ENCODE measurements around the gene SBF1. TPM values are rescaled to one million over a fixed set of nuclear protein-coding genes. Genes with fewer than 3 reads are reported as not detected.
A peak's percentile ranks its signal among the peaks of the same experiment; 100 is the strongest.

Gene SBF1
- polyA plus RNA-seq, 1 donor from 2014 or later: 17.5 TPM

DNA sequence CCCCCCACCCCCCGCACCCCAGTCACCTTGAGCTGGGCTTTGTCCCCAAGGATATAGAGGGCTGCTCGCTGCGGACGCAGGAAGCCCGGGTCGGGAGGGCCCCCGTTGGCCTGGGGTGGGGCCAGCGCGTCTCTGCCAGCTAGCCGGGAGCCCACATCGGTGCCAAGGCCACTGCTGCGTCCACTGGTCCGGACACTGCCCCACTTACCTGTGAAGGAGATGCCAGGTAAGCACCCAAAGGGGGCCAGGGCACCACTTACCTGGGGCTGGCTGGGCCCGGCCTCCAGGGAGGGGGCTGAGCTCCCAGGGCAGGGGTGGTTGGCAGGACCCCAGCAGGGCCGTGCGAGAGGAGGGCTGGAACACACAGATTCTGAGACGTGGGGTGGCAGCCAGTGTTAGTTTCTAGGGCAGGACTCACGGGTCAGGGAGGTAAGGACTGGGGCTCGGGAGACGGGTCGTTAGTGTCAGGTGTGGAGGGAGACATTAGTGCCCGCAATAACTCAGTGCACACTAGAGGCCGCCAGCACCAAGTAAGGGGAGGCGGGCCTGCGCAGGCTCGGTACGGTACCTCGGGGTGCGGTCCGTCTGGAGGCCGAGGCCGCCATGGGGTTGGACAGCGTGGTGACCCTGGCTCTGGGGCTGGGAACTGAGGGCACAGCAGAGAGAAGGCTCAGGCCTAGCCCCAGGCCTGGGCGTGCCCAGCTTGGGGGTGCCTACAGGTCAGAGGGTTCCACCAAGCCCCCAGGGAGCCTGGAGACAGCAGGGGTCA is 18.2 kb downstream of the SBF1 start:
- Mint-ChIP-seq H3K4me3 (no peak overlapping the region), H3K27me3 (no peaks in the 10 kb centered on the region), H3K4me1 (peaks cover 0 to 5% (median 1%) of the 10 kb centered on the region in 3 donors), H3K36me3 (peaks cover 2% of the 10 kb centered on the region), H3K27ac (peak overlapping the region in 2 of 3 donors; percentile 56 to 86), H3K9me3 (no peaks in the 10 kb centered on the region)

GRCh38 chr22:50456026-50456425 is 18.8 kb downstream of the SBF1 start:
- H3K36me3 Mint-ChIP-seq: peaks cover 2% of the 10 kb centered on the region
- H3K4me3 Mint-ChIP-seq: no peak overlapping the region
- H3K27ac Mint-ChIP-seq: no peak overlapping the region
- H3K9me3 Mint-ChIP-seq: no peaks in the 10 kb centered on the region
- no peaks in the 10 kb centered on the region for H3K27me3 Mint-ChIP-seq
- H3K4me1 Mint-ChIP-seq: peaks cover 0 to 5% (median 1%) of the 10 kb centered on the region in 3 donors

DNA sequence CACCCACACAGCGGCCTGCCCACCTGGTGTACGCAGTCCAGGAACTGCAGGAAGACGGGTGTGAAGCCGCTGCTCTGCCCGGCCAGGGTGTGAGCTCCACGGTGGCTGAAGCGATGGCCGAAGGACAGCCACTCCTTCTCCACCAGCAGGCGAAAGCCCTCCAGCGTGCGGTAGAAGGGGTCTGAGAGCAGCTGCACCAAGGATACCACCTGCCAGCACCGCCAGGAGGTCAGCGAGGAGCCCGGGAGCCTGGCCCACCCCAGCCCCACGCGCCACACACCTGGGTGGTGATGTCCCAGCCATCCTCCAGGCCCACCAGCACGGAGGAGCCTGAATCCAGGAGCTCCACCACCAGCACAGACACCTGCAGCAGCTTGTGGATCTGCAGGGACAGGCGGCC is 19.6 kb downstream of the SBF1 start:
- Mint-ChIP-seq H3K4me1 (peaks cover 0 to 6% (median 5%) of the 10 kb centered on the region in 3 donors), H3K27me3 (no peaks in the 10 kb centered on the region), H3K9me3 (no peaks in the 10 kb centered on the region), H3K36me3 (peaks cover 2% of the 10 kb centered on the region), H3K4me3 (no peak overlapping the region), H3K27ac (no peak overlapping the region)

DNA sequence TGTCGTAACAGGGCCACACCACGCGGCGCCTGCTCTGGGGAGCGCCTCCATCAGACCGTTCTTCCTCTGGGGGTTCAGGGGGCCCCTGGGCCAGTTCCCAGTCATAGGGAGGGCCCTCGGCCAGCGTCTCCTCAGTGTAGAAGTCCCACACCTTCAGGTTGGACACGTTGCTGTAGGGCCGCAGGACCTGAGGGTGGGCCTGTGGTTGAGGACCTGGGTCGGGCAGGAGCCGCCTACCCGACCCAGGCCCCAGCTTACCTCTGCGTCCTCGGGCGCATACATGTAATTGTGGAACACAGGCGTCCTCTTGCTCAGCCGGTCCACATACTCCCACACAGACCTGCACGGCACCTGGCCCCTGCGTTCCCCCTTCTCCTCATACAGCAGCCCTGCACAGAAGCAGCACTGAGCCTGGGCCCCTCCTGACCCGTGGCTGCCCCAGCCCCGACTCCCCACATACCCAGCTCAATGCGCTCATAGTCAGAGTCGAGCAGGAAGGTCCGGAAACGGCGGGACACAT is 20.2 kb downstream of the SBF1 start:
- Mint-ChIP-seq H3K27ac (no peak overlapping the region), H3K36me3 (peaks cover 2% of the 10 kb centered on the region), H3K27me3 (no peaks in the 10 kb centered on the region), H3K9me3 (no peaks in the 10 kb centered on the region), H3K4me1 (peaks cover 4 to 8% (median 8%) of the 10 kb centered on the region in 3 donors), H3K4me3 (no peak overlapping the region)

- H3K27me3 Mint-ChIP-seq: no peaks in the 10 kb centered on the region
- no peak overlapping the region for H3K4me3 Mint-ChIP-seq
- peak overlapping the region in 2 of 3 donors; percentile 22 to 33 for H3K27ac Mint-ChIP-seq
- peaks cover 2% of the 10 kb centered on the region for H3K36me3 Mint-ChIP-seq
- peaks cover 7 to 16% (median 14%) of the 10 kb centered on the region in 3 donors for H3K4me1 Mint-ChIP-seq
- no peaks in the 10 kb centered on the region for H3K9me3 Mint-ChIP-seq
Observed at GRCh38 chr22:50452649-50453048, 22.2 kb downstream of the SBF1 start.

DNA sequence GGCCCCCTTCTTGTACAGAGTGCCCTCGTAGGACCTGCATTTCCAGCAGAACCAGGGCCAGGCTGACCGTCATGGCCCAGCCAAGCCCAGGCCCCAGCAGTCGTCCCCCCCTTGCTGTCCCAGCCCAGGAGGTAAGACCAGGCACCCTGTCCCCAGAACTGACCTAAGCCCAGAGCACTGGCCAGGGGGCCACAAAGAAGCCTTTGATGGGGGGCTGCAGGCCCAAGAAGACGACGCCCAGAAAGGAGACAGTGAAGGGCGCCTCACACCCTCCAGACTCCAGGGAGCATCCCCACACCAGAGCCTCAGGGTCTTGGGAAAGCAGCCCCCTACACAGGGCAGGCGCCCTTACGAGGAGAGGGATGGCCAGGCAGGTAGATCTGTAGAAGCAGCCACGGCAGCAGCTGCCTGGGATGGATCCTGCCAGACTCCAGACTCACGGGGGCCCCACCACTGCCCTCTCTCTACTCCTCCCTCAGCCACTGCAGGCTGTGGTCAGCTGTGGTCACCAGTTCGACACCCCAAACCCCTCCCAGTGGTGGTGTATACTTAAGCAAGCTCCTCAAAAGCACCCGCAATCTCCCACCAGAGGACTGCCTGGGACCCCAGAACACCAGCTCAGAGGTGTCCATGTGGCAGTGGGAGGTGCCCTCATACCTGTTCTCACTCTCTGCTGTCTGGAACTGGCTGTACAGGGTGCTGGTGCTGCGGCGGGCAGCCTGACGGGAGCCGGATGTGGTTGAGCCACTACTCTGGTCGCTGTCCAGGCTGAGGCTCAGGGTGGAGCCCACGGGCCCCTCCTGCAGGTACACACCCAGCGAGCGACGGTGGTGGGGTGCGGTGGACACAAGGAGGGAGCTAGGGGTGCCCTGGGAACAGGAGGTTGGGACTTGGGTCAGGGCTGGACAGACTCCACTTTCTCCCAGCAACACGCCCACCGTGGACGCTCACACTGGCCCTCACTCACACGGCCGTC is 27.0 kb downstream of the SBF1 start:
- no peaks in the 10 kb centered on the region for H3K36me3 Mint-ChIP-seq
- H3K4me3 Mint-ChIP-seq: peak overlapping the region in 1 of 4 donors; percentile 12
- no peaks in the 10 kb centered on the region for H3K9me3 Mint-ChIP-seq
- H3K27ac Mint-ChIP-seq: peak overlapping the region in 2 of 3 donors; percentile 60 to 67
- peaks cover 12 to 21% (median 20%) of the 10 kb centered on the region in 3 donors for H3K4me1 Mint-ChIP-seq
- no peaks in the 10 kb centered on the region for H3K27me3 Mint-ChIP-seq

DNA sequence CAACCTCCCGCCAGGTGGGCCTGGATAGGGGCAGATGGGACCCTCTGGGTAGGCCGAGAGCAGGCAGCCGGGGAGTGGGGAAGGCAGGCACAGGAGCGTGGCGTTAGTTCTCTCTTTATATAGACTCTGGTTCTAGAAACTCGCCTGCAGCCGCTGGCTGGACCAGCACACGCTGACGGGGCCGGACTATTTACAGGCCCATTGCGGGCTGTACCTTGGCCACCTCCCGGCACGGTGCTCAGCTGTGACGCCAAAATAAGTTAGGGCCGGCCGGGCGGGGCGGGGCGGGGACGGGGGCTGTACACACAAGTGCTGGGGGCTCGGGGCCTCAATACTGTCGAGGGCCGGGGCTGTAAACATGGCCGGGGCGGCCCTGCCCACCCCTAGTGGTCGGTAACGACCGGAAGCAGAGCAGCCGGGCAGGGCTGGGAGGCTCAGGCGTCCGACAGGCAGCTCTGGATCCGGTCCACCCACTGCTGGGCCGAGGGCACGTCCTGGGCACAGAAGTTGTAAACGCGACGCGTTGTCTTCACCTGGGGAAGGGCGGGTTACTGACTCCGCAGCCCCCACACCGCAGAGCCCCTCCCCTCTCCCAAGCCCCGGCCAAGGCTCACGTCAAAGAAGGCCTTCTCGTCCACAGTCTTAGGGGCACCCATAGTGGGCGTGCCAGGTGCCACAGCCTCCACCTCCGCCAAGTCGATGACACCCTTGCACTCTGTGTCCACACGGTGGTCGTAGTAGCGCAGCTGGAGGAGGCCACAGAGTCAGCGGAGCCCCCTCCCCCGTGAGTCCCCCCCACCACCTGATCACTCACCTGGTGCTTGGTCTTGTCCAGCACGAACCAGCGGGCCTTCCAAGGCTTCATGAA is 27.9 kb downstream of the SBF1 start:
- Mint-ChIP-seq H3K27me3 (no peaks in the 10 kb centered on the region), H3K9me3 (no peaks in the 10 kb centered on the region), H3K36me3 (peaks cover 3% of the 10 kb centered on the region), H3K27ac (peak overlapping the region in 1 of 3 donors; percentile 67), H3K4me3 (peak overlapping the region in 1 of 4 donors; percentile 12), H3K4me1 (peaks cover 12 to 21% (median 20%) of the 10 kb centered on the region in 3 donors)

- Mint-ChIP-seq H3K4me3 (peak overlapping the region in 1 of 4 donors; percentile 65), H3K9me3 (no peaks in the 10 kb centered on the region), H3K27ac (peak overlapping the region; percentile 31 to 78 (median 73)), H3K4me1 (peaks cover 12 to 21% (median 20%) of the 10 kb centered on the region in 3 donors), H3K27me3 (no peaks in the 10 kb centered on the region), H3K36me3 (peaks cover 3% of the 10 kb centered on the region)
Observed at GRCh38 chr22:50445880-50446707, 28.7 kb downstream of the SBF1 start.

- Mint-ChIP-seq H3K4me3 (peak overlapping the region in 2 of 4 donors; percentile 18 to 65), H3K27me3 (no peaks in the 10 kb centered on the region), H3K27ac (peak overlapping the region; percentile 73 to 78 (median 74)), H3K4me1 (peaks cover 12 to 18% (median 18%) of the 10 kb centered on the region in 3 donors), H3K9me3 (no peaks in the 10 kb centered on the region), H3K36me3 (peaks cover 3% of the 10 kb centered on the region)
Observed at GRCh38 chr22:50445071-50445879, 29.6 kb downstream of the SBF1 start.

GRCh38 chr22:50444663-50445062 is 30.2 kb downstream of the SBF1 start:
- no peak overlapping the region for H3K4me3 Mint-ChIP-seq
- no peaks in the 10 kb centered on the region for H3K27me3 Mint-ChIP-seq
- H3K36me3 Mint-ChIP-seq: peaks cover 3% of the 10 kb centered on the region
- no peaks in the 10 kb centered on the region for H3K9me3 Mint-ChIP-seq
- H3K27ac Mint-ChIP-seq: peak overlapping the region in 2 of 3 donors; percentile 74 to 78
- peaks cover 8 to 17% (median 15%) of the 10 kb centered on the region in 3 donors for H3K4me1 Mint-ChIP-seq

DNA sequence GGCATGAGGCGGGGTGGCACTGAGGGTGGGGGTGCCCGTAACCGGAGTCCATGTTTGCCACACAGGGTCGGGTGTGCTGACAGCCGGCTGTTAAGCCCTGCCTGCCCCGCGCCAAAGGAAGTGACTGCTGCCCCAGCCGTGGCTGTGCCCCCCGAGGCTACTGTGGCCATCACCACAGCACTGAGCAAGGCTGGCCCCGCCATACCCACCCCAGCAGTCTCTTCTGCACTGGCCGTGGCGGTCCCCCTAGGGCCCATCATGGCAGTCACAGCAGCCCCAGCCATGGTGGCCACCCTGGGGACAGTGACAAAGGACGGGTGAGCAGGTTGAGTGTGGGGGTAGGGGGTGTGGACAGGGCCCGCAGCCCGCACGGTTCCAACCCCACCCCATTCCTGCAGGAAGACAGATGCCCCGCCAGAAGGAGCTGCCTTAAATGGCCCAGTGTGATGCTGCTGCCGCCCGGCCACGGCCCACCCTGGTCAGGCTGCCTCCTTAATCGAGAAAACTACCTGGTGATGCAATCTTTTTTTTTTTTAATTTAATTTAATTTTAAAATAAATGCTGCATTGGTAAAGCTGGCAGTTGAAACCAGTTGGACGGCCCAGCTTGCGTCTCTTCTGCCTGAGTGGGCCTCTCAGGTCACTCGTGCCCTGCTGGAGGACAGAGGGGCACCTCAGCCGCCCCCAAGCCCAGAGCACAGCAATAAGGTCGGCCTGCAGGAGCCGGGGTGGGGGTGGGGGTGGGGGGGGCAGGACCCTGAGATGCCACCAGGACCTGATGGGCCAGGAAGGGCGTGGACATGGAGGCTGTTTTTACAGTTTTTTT is 30.8 kb downstream of the SBF1 start:
- Mint-ChIP-seq H3K4me1 (peaks cover 4 to 13% (median 12%) of the 10 kb centered on the region in 3 donors), H3K9me3 (no peaks in the 10 kb centered on the region), H3K4me3 (no peak overlapping the region), H3K27ac (peak overlapping the region in 2 of 3 donors; percentile 31 to 50), H3K36me3 (peaks cover 3% of the 10 kb centered on the region), H3K27me3 (no peaks in the 10 kb centered on the region)

GRCh38 chr22:50443197-50443596 is 31.6 kb downstream of the SBF1 start:
- Mint-ChIP-seq H3K9me3 (no peaks in the 10 kb centered on the region), H3K27me3 (no peaks in the 10 kb centered on the region), H3K4me1 (peaks cover 4 to 9% (median 9%) of the 10 kb centered on the region in 3 donors), H3K27ac (peak overlapping the region; percentile 31 to 50 (median 35)), H3K4me3 (no peak overlapping the region), H3K36me3 (peaks cover 3% of the 10 kb centered on the region)

Data from IgD-negative memory B cell (primary cell).